NT2/D1 (cell line): ENCODE results near the gene SAP130.

Experiments
- DNase-seq: peaks from one replicate; pipeline ENCODE4 v3.0.0-alpha.2; 2011; ENCODE audit warnings: low read depth, low spot score
- H3K27me3 ChIP-seq: 2 replicates; pipeline ENCODE4 v1.6.0; 2011; ENCODE audit warnings: mild to moderate bottlenecking; ENCODE audit not compliant: insufficient read length, insufficient read depth
- H3K36me3 ChIP-seq: 2 replicates; pipeline ENCODE4 v1.6.1; 2011; ENCODE audit warnings: mild to moderate bottlenecking, low read length, mixed read lengths; ENCODE audit not compliant: insufficient read depth, insufficient read length
- H3K4me1 ChIP-seq: 2 replicates; pipeline ENCODE4 v1.5.1; 2011; ENCODE audit not compliant: insufficient read depth, insufficient read length
- H3K4me3 ChIP-seq: 2 replicates; pipeline ENCODE4 v1.5.1; 2011; ENCODE audit warnings: low read depth; ENCODE audit not compliant: insufficient read length
- H3K9ac ChIP-seq: 2 replicates; pipeline ENCODE4 v1.6.0; 2011; ENCODE audit warnings: low read depth; ENCODE audit not compliant: insufficient read length
- H3K9me3 ChIP-seq: 2 replicates; pipeline ENCODE4 v1.5.1; 2011; ENCODE audit warnings: mild to moderate bottlenecking, low read length; ENCODE audit not compliant: insufficient read depth
- SUZ12 ChIP-seq: IDR thresholded peaks from 2 replicates; pipeline ENCODE4 v1.6.1; 2011; ENCODE audit not compliant: insufficient read length, insufficient read depth; ENCODE audit errors: extremely low read depth
- YY1 ChIP-seq: IDR thresholded peaks from 2 replicates; pipeline ENCODE4 v1.6.1; 2011; ENCODE audit not compliant: insufficient read length, insufficient read depth
- ZNF274 ChIP-seq: IDR thresholded peaks from 2 replicates; pipeline ENCODE4 v1.6.1; 2011; ENCODE audit warnings: mild to moderate bottlenecking, low read depth, low read length

SAP130 gene

DNA sequence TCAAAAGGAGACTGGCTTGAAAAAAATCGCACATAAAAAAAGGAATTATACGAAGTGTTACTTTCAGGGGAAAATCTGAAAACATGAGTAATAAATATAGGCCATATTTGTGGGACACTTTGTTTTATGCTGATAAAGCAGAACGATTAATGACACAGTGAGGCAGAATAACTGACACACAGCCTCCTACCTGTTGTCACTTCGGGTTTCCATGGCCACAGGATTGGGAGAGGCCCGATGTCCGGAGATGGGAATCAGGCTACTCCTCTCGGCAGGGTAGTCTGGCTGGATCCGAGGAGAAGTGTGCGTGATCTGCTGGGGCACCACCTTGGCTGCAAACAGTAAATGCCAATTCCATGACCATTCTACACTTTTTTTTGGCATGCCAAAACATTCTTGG lies 31.7 kb downstream of the SAP130 start:
- H3K36me3 ChIP-seq, result peaks cover 79% of the 10 kb centered on the region
- no peak overlapping the region for H3K4me3 ChIP-seq
- no peaks in the 10 kb centered on the region for H3K27me3 ChIP-seq
- DNase-seq, result no peak
- no peaks in the 10 kb centered on the region for H3K4me1 ChIP-seq
- TF ChIP-seq ZNF274 (no peak), SUZ12 (no peak), YY1 (no peak)
- no peak overlapping the region for H3K9ac ChIP-seq
- H3K9me3 ChIP-seq, result no peaks in the 10 kb centered on the region

- peaks cover 74% of the 10 kb centered on the region for H3K36me3 ChIP-seq
Measured at GRCh38 chr2:127995725-127996124, 32.1 kb downstream of the SAP130 start.

GRCh38 chr2:127993659-127994058 lies 34.2 kb downstream of the SAP130 start:
- no peak for TF ChIP-seq ZNF274
- no peak for TF ChIP-seq YY1
- TF ChIP-seq SUZ12, result no peak
- DNase-seq, result no peak
- Histone ChIP-seq H3K9me3 (no peaks in the 10 kb centered on the region), H3K9ac (no peak overlapping the region), H3K4me3 (no peak overlapping the region), H3K36me3 (peaks cover 69% of the 10 kb centered on the region), H3K27me3 (no peaks in the 10 kb centered on the region), H3K4me1 (no peaks in the 10 kb centered on the region)

More at GRCh38 chr2:127995725-127996124, 32.1 kb downstream of the SAP130 start:
- Histone ChIP-seq H3K4me1 (no peaks in the 10 kb centered on the region), H3K9me3 (no peaks in the 10 kb centered on the region), H3K4me3 (no peak overlapping the region), H3K27me3 (no peaks in the 10 kb centered on the region), H3K9ac (no peak overlapping the region)
- no peak for DNase-seq
- TF ChIP-seq YY1 (no peak), ZNF274 (no peak), SUZ12 (no peak)

DNA sequence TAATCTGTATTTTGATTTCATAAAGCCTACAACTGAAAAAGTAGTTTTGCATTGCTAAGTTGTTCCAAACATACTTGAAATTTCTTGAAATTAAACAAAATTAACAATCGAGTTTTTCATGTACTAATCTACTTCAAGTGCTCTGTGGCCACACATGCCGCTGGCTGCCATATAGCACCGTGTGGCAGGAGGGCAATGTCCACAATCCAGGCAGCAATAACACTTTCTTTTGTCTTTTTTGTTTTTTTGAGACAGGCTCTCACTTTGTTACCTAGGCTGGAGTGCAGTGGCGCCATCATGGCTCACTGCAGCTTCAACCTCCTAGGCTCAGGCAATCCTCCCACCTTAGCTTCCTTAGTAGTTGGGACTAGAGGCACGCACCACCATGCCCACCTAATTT lies 36.1 kb downstream of the SAP130 start:
- DNase-seq, result no peak
- no peak for TF ChIP-seq YY1
- TF ChIP-seq SUZ12, result no peak
- no peaks in the 10 kb centered on the region for H3K27me3 ChIP-seq
- H3K9ac ChIP-seq, result no peak overlapping the region
- H3K4me1 ChIP-seq, result no peaks in the 10 kb centered on the region
- H3K4me3 ChIP-seq, result no peak overlapping the region
- H3K9me3 ChIP-seq, result no peaks in the 10 kb centered on the region
- H3K36me3 ChIP-seq, result peaks cover 65% of the 10 kb centered on the region

DNA sequence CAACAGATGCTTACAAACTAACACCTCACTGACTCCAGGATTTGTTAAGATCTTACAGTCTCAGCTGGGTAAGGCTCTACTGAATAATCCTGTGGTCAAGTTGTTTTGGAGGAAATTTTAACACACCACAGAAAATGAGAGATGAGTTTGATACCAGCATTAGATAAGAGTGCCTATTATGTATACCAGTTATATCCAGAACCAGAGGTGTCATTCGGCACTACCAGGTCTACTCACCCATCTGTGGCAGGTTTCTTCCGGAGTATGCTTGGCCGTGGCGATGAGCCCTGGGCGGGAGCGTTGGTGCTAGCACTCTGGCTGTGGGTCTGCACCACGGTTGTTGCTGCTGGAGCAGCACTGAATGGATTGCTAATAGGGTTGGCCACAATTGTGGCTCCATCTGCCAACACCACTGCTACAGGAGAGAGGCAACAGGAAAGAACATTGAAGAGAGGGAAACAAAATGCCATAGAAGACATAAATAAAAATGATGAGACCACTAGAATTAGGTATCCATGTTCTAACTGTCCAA lies 41.2 kb downstream of the SAP130 start:
- Histone ChIP-seq H3K36me3 (peaks cover 76% of the 10 kb centered on the region), H3K4me3 (no peak overlapping the region), H3K9ac (no peak overlapping the region), H3K27me3 (no peaks in the 10 kb centered on the region), H3K9me3 (no peaks in the 10 kb centered on the region), H3K4me1 (no peaks in the 10 kb centered on the region)
- TF ChIP-seq ZNF274 (no peak), YY1 (no peak), SUZ12 (no peak)
- no peak for DNase-seq

- H3K36me3 ChIP-seq, result peaks cover 75% of the 10 kb centered on the region
Measured at GRCh38 chr2:127985735-127986134, 42.1 kb downstream of the SAP130 start.

DNA sequence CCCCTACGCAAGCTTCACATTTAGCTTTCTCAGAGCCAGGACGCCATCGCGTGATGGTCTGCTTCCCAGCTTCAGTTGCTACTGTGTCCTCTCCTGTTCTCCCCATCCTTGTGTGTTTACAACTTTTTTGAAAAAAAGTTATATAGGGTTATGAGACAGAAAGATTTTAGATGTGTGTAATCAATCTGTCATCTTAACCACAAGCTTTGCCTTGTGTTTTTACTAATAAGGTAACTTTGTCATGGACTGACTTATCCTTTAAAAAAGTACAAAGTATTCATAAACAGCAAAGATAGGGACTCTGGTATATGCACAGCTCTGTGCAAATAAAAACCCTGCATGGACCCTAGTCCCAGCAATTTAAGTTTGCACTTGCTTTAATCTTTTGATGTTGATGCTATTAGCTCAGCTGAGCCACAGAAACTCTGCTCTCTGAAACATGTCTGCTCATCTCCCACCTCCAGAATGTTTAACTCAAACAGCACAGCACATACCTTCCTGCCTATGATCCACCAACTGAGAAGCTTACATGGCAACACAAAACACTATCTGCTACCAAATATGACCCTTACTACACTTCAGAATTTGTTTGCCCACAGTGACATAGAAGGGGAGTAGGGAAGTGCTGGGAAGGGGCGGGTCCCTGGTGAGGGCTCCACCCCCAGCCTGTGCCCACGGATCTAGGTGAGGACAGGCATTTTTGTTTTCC lies 42.7 kb downstream of the SAP130 start:
- TF ChIP-seq YY1 (no peak), ZNF274 (no peak), SUZ12 (no peak)
- H3K9me3 ChIP-seq, result no peaks in the 10 kb centered on the region
- no peaks in the 10 kb centered on the region for H3K4me1 ChIP-seq
- peaks cover 73% of the 10 kb centered on the region for H3K36me3 ChIP-seq
- no peak for DNase-seq
- H3K9ac ChIP-seq, result no peak overlapping the region
- H3K27me3 ChIP-seq, result no peaks in the 10 kb centered on the region
- H3K4me3 ChIP-seq, result no peak overlapping the region

More at GRCh38 chr2:127985735-127986134, 42.1 kb downstream of the SAP130 start:
- no peak for DNase-seq
- TF ChIP-seq YY1 (no peak), ZNF274 (no peak), SUZ12 (no peak)
- no peak overlapping the region for H3K9ac ChIP-seq
- H3K27me3 ChIP-seq, result no peaks in the 10 kb centered on the region
- no peak overlapping the region for H3K4me3 ChIP-seq
- H3K4me1 ChIP-seq, result no peaks in the 10 kb centered on the region
- H3K9me3 ChIP-seq, result no peaks in the 10 kb centered on the region
